GM12801 (cell line): ENCODE results near the gene ATP2B2.

Experiments
- TF ChIP-seq, protein P1 (sequence below): IDR thresholded peaks from one replicate; pipeline ENCODE4 v1.5.1; 2011; ENCODE audit warnings: control low read depth; ENCODE audit not compliant: insufficient read length; ENCODE audit errors: extremely low read depth

The ATP2B2 gene

DNA sequence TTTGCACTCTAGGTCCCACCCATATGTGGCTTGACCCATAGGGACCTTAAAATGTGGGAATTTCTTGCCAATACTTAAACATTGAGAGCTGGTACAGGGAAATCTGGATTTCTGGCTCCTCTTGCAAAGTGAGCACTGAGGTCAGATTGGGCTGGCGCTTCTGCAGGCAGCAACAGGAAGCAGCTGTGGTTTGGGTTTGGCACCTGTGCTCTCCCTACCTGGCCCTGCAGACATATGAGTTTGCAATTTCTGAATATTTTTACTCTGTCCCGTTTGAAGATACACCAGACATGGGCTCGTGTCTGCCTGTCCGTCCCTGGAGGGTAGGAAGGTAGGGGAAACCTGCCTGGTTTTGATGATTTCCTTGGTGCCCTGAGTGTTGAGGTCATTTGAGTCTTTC is 109.7 kb downstream of the ATP2B2 start:
- TF ChIP-seq, protein P1, sequence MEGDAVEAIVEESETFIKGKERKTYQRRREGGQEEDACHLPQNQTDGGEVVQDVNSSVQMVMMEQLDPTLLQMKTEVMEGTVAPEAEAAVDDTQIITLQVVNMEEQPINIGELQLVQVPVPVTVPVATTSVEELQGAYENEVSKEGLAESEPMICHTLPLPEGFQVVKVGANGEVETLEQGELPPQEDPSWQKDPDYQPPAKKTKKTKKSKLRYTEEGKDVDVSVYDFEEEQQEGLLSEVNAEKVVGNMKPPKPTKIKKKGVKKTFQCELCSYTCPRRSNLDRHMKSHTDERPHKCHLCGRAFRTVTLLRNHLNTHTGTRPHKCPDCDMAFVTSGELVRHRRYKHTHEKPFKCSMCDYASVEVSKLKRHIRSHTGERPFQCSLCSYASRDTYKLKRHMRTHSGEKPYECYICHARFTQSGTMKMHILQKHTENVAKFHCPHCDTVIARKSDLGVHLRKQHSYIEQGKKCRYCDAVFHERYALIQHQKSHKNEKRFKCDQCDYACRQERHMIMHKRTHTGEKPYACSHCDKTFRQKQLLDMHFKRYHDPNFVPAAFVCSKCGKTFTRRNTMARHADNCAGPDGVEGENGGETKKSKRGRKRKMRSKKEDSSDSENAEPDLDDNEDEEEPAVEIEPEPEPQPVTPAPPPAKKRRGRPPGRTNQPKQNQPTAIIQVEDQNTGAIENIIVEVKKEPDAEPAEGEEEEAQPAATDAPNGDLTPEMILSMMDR, result no peak

DNA sequence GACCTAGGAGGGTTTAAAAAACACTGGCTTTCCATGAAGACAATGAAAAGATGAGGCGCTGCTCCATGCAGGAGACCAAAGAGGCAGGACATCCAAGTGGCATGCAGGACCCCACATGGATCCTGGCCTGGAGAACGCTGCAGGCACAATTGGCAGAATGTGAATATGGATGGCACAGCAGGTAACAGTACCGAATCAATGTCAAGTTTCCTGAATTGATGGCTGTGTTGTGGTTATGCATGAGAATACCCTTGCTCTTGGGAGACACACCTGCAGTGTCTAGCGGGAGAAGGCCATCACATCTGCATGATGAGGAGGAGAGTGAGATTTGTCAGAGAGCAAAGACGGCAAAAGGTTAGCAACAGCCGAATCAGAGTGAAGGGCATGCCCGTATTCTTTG is 110.2 kb downstream of the ATP2B2 start:
- TF ChIP-seq, protein P1, result no peak

DNA sequence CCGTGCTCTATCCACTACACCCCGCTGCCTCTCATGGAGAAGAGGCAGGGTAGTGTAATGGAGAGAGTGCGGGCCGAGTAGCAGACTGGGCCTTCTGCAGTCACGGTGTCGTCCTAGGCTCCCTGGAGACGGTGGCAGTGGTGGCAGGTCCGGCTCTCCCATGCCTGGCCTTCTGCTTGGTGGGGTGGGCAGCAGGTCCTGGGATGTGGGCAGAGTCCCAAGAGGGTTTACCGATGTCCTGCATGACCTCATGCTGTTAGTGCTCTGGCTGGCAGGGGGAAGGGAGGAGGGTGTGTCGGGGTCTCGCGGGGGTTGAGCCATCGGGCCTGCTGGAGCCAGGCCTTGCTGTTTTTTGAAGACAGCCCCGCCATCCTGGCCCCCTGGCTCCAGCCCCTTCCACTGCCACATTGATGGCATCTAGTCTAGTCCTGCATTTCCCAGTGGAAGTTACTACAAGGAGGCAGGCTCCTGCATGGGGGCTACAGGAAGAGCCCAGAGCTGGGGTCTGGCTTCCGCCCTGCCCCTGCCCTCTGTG is 110.8 kb downstream of the ATP2B2 start:
- TF ChIP-seq, protein P1, result no peak

DNA sequence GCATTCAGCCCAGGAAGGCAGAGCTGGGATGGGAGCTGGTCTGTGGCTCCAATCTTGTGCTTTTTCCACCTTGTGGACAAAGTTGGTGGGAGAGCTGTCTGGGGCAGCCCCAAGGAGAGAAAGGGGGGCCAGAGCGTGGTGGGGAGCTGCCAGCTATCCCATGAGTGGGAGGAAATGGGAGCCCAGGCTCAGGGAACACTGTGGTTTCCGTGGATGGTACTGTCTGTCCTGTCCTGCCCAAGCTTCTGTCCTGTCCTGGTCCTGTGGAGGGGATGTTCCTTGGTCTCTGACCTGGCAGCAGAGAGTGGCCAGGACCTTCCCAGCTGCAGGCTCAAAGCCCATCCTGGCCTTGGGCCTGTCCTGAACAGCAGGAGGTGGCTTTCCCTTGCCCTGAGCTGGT is 111.9 kb downstream of the ATP2B2 start:
- TF ChIP-seq, protein P1, result no peak

DNA sequence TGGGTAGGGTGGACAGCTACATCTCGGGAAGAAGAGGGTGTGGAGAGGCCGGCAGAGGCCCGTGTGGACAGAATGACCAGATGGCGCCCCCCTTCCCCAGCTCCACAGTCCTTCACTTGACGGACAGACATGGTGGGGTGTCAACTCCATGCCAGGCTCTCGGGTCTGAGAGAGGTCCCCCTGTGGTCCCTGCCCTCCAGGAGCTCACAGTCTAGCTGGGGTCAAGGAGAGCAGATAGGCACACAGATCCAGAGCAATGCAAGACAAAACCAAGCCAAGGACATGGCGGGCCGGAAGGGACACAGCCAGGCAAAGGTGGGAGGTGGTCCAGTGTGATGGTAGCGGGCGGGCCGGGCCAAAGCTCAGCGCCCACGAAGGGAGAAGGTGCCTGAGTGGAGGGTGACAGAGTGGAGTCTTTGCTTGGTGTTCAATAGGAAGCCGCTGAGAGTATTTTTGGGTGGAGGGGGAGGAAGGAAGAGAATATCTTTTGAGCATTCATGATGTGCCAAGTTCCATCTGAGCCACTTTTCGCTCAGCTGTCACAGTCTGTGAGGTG is 112.4 kb downstream of the ATP2B2 start:
- TF ChIP-seq, protein P1, result no peak

DNA sequence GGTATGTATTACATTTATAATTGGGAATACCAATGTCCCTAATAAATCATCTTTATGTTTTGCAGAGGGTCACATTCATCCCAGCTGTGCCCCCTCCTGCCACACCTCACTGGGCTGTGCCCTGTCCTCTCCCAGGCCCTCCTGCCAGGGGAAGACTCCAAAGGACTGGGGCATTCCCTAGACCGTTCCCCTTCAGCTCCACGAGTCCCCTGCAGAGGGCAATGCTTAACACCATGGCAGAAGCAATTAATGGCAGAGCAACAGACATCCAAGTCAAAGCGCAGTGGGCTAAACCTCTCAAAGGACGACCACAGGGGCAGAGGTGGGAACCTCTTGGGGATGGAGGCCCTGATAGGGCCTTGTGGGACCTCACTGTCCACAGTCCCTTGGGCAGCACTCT is 113.1 kb downstream of the ATP2B2 start:
- TF ChIP-seq, protein P1, result no peak

DNA sequence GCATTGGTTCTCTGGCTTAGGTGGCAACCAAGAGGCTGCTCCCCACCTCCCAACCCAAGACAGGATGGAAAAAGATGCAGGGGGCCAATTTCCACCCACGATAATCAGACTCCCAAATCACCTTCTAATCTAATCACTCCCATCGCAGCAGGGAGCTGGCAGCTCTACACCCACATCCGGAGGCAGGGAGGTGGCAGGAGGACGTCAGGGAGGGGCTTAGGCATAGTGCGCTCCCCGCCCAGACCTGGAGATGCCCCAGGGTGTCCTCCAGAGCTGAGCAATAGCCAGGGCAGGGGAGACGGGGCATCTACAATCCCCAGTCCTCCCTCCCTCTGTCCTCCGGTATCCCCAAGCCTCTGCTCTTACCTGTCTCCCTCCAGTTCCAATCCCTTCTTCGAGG is 114.0 kb downstream of the ATP2B2 start:
- TF ChIP-seq, protein P1, result no peak
